ENCODE data around the gene RHO.

DNA sequence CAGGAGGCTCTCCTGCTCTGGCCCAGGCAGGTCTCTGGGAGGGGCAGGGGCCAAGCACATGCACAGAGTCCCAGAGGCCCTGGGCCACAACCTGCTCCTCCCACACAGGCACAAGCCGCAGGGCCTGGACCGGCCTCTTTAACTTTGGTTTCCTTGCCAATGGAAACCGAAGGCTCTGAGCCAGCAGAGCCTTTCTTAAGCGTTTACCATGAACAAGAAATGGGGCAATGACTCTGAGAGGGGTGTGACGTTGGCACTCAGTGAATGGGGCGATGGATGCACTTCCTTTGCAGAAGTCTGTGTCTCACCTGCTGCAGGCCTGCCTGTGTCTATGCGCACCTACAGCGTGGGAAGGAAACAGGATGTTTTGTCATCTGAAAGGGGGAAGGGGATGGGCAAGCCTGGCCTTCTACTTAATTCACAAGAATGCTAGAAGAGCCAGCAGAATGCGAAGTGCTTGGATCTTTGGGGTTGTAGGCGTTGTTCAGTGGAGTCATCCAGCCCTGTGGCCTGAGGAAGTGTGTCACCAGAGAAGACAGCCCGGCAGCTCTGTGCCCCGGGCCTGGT lies 46.6 kb upstream of the RHO start:
- TF ChIP-seq EZH2 (IDR thresholded peaks at IDR 0.05) (no peak), POLR2AphosphoS5 (IDR thresholded peaks at IDR 0.05; ENCODE audit: borderline replicate concordance, low read depth, low read length) (no peak)
